HG02943 (cell line): ENCODE data around the gene FSTL5.

ENCODE experiments used
- ATAC-seq: cut with Tn5 transposase; IDR thresholded peaks from one replicate; pipeline ENCODE4 v1.9.1; 2021; ENCODE audit warnings: mild to moderate bottlenecking, low read depth, moderate library complexity; ENCODE audit not compliant: unreplicated experiment

Gene FSTL5

GRCh38 chr4:161519611-161520010 lies 644.2 kb downstream of the FSTL5 start:
- no peak for ATAC-seq

DNA sequence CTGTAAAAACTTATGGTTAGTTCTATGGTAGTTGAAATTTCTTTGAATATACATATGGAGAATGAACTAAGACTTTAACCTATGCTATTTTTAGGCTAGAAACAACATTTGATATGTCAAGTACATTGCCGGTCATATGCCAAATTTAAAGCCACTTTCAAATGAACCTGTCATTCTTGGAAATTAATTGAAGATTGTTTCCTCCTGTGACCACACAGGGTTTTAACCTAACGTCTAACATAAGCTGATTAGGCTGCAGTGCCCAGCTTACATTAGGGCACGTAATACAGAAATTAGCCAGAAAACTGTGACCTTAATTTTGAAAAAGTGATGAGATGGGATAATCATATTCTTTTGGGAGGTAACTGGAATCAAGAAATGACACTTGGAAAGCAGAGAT lies 645.9 kb downstream of the FSTL5 start:
- ATAC-seq: no peak

DNA sequence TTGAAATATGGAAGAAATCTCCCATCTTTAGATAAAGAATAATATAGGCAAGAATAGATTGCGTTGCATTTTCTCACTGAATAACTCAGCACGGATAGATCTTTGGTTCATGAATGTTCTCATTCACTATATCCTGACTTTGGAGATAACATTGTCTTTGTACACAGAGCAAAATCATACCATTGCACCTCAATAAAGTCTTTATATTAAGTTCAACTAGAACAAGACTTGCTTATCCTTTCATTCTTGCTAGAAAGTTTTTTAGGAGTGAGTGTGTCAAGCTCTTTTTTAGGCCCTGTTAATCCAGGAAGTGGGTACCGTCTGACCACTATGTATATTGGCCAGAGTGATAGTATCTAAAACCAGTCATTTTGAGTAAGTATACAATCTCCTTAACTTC lies 658.7 kb downstream of the FSTL5 start:
- no peak for ATAC-seq

- no peak for ATAC-seq
These were observed 665.6 kb downstream of the FSTL5 start for GRCh38 chr4:161498155-161498554.

DNA sequence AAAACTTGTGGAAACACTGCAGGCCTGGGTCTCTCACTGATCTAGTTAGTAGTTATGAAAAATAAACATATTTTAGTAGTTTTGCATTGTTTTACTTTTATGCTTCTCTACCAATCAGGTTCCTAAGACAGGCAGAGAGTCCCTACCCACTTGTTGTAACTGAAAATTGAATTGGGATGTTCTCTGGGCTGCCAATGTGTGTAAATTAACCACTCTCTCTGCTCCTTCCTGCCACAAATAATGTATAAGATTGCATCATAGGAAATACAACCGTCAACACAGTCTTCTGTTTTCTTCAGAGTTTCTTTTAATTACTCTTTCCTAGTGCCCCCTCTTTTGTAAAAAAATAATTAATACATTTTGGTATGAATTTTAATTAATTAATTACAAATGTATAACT lies 677.3 kb downstream of the FSTL5 start:
- no peak for ATAC-seq

GRCh38 chr4:161466316-161466715 lies 697.5 kb downstream of the FSTL5 start:
- ATAC-seq: no peak

DNA sequence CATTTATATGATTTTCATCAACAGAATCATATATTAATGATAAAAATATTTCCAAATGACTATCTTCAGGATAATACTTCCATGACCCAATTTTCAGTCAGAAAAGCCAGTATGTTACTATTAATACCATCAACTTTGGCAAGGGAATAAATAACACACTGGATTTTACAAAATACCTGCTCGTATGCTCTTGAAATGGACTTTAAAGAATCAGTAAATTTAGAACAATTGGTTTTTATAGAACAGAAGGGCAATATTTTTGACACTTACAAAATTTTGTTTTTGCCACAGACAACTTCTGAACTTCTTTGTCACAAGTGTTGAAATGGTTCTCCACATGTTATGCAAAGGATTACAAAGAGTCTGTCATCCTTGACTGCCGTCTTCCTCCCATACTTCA lies 700.4 kb downstream of the FSTL5 start:
- ATAC-seq: no peak

GRCh38 chr4:161457906-161458305 lies 705.9 kb downstream of the FSTL5 start:
- ATAC-seq: no peak

GRCh38 chr4:161457311-161457710 lies 706.5 kb downstream of the FSTL5 start:
- ATAC-seq: no peak

- no peak for ATAC-seq
These were observed 708.9 kb downstream of the FSTL5 start for GRCh38 chr4:161454860-161455259.

DNA sequence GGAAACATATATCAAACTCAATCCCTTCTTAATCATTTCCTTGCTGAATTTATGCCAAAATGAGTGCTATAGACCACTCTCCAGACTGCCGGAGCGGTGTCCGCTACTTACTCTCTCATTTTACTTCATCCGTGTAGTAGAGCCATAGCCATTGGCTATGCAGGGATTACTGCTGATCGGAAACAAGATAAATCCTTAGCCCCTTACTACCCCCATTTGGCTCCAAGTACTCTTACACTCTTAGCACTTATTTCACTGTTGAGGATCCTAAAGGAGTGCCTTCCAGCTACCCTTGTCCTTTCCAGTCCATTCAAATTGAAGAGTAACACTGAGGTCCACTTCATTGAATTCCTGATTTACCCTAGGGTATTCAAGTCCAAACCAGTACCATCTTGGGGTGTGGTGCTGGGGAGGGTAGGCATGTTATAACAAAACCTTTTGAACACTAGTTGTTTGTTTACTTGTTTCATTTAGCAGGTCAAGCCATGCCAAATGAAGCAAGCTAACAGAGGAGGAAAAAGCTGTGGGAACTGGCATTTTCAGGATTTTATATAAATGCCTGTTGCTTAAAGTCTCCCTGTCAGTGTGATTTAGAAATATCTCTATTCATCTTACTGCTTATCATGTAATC lies 715.1 kb downstream of the FSTL5 start:
- ATAC-seq: no peak

- no peak for ATAC-seq
These were observed 719.2 kb downstream of the FSTL5 start for GRCh38 chr4:161444626-161445025.

DNA sequence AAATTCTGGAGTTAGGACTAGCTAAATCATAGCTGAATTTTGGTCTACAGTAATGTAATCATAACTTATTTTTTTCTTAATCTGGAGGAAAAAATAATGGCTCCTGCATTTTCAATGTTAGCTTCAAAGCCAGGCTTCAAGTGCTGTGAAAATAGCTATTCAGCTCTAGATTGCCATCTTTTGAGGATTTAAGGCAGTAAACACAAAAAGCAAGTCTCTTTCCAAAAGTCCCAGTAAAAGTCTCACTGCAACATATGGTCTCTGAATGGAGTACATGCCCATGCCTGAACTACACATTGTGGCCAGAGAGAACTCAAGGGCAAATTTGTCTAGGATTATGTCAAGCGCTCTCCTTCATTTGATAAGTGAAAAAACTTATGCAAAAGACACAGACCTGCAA lies 720.9 kb downstream of the FSTL5 start:
- no peak for ATAC-seq

GRCh38 chr4:161438096-161438495 lies 725.7 kb downstream of the FSTL5 start:
- ATAC-seq: no peak

- no peak for ATAC-seq
These were observed 735.4 kb downstream of the FSTL5 start for GRCh38 chr4:161428180-161428965.

DNA sequence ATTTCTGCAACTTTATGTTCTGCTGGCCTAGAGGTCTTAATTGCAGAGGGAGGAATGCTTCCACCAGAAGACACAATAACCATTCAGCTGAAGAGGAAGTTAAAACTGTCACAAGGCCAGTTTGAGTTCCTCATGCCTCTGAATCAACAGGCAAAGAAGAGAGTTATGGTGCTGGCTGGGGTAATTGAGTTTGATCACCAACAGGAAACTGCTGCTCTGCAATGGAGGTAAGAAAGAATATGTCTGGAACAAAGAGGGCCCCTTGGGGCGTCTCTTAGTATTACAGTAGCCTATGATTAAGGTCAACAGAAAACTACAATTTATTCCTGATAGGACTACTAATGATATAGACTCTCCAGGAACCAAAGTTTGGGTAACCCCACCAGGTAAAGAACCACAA lies 744.0 kb downstream of the FSTL5 start:
- ATAC-seq: no peak

DNA sequence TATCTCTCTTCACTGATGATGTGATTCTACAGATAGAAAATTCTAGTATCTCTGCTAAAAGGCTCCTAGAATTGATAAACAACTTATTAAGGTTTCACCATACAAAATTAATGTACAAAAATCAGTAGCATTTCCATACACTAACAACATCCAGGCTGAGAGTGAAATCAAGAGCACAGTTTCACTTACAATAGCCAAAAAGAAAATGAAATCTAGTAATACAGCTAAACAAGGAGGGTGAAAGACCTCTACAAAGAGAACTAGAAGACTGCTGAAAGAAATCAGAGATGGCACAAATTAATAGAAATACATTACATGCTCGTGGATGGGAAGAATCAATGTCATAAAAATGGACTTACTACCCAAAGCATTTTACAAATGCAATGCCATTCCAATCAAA lies 751.9 kb downstream of the FSTL5 start:
- no peak for ATAC-seq

DNA sequence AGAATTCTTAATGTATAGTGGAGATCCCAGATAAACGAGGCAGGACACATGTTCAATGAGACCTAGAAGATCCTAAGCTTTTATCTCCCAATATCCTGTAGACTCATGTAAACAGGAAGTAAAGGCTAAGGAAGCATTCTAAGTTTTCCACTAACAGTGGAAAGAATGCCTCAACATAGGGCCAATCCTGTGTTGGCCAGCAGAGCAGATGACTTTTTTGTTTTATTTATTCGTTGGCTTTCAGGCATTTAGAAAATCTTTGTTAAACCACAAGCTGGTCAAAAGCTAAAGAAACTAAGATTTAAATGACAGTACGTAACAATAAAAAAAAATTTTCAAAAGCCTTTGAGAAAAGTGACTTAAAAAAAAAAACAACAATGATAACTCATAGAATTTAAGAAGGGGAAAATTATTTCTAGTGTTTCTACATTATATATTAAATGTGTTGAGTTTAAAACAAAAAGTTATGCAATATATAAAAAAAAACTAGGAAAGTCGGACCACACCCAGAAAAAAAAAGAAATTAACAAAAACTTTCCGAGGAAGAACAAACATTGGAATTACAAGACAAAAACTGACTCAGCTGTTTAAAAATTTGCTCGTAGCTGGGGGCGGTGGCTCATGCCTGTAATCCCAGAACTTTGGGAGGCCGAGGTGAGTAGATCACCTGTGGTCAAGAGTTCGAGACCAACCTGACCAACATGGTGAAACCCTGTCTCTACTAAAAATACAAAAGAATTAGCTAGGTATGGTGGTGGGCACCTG lies 759.3 kb downstream of the FSTL5 start:
- ATAC-seq: no peak

DNA sequence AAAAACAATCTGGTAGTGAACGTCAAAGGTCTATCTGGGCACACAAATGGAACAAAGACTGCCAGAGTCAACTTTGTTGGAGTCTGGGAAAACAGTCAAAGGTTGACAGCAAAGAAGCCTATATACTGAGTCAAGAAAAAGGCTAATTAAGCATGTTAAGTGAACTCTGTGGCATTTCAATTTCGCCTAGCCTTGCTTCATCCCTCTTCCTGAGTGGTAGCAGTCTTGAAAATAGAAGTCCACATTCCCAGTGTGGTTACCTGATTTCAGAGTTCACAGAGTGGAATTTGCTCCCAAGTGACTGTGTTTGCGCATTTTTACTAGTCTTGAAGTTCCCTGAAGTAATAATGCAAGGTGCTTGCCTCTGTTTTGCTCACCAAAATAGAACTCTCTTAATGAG lies 760.0 kb downstream of the FSTL5 start:
- no peak for ATAC-seq

DNA sequence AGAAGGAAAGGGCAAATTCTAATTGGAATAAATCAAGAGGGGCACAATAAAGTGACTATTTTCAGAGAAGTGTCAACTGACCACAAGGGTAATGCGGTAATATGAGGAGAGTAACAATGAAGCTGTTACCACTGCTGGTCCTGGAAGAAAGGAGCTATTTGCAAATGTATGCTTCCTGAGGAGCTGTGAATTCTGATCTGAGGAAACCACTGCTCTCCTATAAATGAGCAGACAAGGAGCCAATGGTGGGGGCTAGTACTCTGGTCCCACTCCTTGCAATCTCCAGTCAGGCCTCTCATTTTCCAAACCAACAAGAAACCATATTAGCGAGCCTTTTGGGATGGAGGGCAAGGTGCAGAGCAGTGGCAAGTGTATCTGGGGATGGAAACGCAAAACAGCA lies 770.2 kb downstream of the FSTL5 start:
- no peak for ATAC-seq

DNA sequence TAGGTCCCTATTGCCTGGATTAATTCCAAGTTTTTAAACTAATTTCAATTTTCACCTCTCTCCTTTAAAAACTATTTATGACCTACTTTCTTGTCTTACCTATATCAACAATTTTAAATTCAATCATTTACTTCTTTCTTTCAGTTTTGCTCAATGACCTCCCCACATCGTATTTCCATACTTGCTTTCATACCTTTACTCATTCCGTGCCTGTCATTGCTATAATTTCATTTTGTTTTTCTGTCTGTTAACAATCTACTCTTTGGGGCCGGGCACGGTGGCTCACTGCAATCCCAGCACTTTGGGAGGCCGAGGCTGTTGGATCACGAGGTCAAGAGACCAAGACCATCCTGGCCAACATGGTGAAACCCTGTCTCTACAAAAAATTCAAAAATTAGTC lies 781.1 kb downstream of the FSTL5 start:
- ATAC-seq: no peak

DNA sequence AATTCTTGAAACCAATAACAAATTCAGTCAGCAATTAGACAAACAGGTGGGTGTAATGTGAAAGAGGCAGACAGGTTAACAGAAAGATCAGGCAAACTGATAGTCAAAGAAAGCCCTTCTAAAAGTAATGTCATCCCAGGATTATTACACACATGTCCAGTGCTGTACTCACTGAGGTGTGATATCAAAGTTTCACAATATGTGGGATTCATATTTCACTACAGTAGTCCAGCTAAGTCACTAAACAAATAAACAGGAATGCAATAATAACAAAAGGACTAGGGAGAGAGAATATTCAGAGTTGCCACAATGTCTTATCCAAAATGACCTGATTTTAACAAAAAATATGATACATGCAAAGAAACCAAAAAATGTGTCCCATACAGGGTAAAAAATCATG lies 787.5 kb downstream of the FSTL5 start:
- no peak for ATAC-seq
